ENCODE measurements around the gene MICU1. TPM values are rescaled to one million over a fixed set of nuclear protein-coding genes. Genes with fewer than 3 reads are reported as not detected.

The MICU1 gene
- polyA plus RNA-seq, 1 donor = 54.6 TPM

- no peaks in the 10 kb centered on the region for H3K36me3 ChIP-seq (ENCODE audit: control insufficient read depth, insufficient read depth, low read length)
- H3K4me3 ChIP-seq (ENCODE audit: low read length) = no peak overlapping the region
- peaks cover 4% of the 10 kb centered on the region for H3K9me3 ChIP-seq (ENCODE audit: control insufficient read depth, low read depth, low read length)
- DNase-seq = no peak
- H3K27me3 ChIP-seq (ENCODE audit: control insufficient read depth, insufficient read depth, low read length) = no peaks in the 10 kb centered on the region
- no peaks in the 10 kb centered on the region for H3K4me1 ChIP-seq (ENCODE audit: control insufficient read depth, insufficient read depth, low read length)
- no peak overlapping the region for H3K27ac ChIP-seq (ENCODE audit: low read length)
Observed at GRCh38 chr10:72513910-72514309, 112.0 kb downstream of the MICU1 start.

- Histone ChIP-seq H3K4me1 (ENCODE audit: control insufficient read depth, insufficient read depth, low read length) (no peaks in the 10 kb centered on the region), H3K4me3 (ENCODE audit: low read length) (no peak overlapping the region), H3K36me3 (ENCODE audit: control insufficient read depth, insufficient read depth, low read length) (no peaks in the 10 kb centered on the region), H3K27me3 (ENCODE audit: control insufficient read depth, insufficient read depth, low read length) (no peaks in the 10 kb centered on the region), H3K9me3 (ENCODE audit: control insufficient read depth, low read depth, low read length) (peaks cover 4% of the 10 kb centered on the region), H3K27ac (ENCODE audit: low read length) (no peak overlapping the region)
- 100% methylated on average over 2 of the region's 5 CpGs for WGBS (ENCODE audit: insufficient coverage, low lambda C conversion rate)
- no peak for DNase-seq
Observed at GRCh38 chr10:72511459-72511858, 114.4 kb downstream of the MICU1 start.

DNA sequence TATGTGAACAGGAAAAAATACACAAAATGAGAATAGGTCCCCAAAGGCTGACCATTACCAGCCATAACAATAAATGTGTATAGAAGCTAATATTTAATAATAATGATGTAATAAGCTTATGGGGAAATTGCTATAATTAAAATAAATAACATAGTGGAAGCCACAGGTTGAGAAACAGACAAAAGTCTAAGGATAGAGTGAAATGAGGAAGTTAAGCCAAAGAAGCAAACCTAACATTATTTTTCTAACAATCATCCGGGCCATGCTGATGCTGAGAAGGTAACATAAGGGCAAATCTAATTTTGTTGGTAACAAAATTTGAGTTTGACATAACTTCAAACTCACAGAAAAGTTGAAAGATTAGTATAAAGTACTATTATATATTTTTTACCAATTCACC, 115.9 kb downstream of the MICU1 start:
- Histone ChIP-seq H3K4me3 (ENCODE audit: low read length) (no peak overlapping the region), H3K9me3 (ENCODE audit: control insufficient read depth, low read depth, low read length) (no peaks in the 10 kb centered on the region), H3K4me1 (ENCODE audit: control insufficient read depth, insufficient read depth, low read length) (no peaks in the 10 kb centered on the region), H3K27me3 (ENCODE audit: control insufficient read depth, insufficient read depth, low read length) (no peaks in the 10 kb centered on the region), H3K27ac (ENCODE audit: low read length) (no peak overlapping the region), H3K36me3 (ENCODE audit: control insufficient read depth, insufficient read depth, low read length) (peaks cover 4% of the 10 kb centered on the region)
- DNase-seq = no peak
- no CpG with 5 or more reads among the region's 1 CpG for WGBS (ENCODE audit: insufficient coverage, low lambda C conversion rate)

GRCh38 chr10:72509206-72509799, 116.6 kb downstream of the MICU1 start:
- Histone ChIP-seq H3K36me3 (ENCODE audit: control insufficient read depth, insufficient read depth, low read length) (peaks cover 4% of the 10 kb centered on the region), H3K9me3 (ENCODE audit: control insufficient read depth, low read depth, low read length) (peaks cover 3% of the 10 kb centered on the region), H3K4me1 (ENCODE audit: control insufficient read depth, insufficient read depth, low read length) (no peaks in the 10 kb centered on the region), H3K27me3 (ENCODE audit: control insufficient read depth, insufficient read depth, low read length) (no peaks in the 10 kb centered on the region), H3K4me3 (ENCODE audit: low read length) (no peak overlapping the region), H3K27ac (ENCODE audit: low read length) (no peak overlapping the region)
- WGBS (ENCODE audit: insufficient coverage, low lambda C conversion rate) = no CpG with 5 or more reads among the region's 4 CpGs
- DNase-seq = peak; percentile 23 to 52

DNA sequence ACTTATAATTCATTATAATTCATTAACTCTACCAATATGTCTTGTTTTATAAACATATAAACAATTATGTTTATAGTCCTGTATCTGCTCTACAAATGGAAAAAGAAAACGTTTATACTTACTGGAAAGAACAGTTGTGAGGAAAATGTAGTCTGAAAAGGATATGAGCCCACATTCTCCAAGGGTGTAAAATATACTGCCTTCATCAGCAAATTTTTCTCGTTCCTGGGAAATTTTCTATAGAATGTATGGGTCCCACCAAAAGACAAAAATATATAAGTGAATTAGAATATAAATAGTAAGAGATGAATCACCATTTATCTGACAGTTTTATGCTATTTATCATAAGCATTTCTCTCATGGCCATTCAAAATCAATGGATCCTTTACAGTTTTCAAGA, 117.8 kb downstream of the MICU1 start:
- peaks cover 3% of the 10 kb centered on the region for H3K9me3 ChIP-seq (ENCODE audit: control insufficient read depth, low read depth, low read length)
- no peak overlapping the region for H3K4me3 ChIP-seq (ENCODE audit: low read length)
- no peak for DNase-seq
- H3K4me1 ChIP-seq (ENCODE audit: control insufficient read depth, insufficient read depth, low read length) = no peaks in the 10 kb centered on the region
- H3K27ac ChIP-seq (ENCODE audit: low read length) = no peak overlapping the region
- no CpG with 5 or more reads among the region's 2 CpGs for WGBS (ENCODE audit: insufficient coverage, low lambda C conversion rate)
- no peaks in the 10 kb centered on the region for H3K27me3 ChIP-seq (ENCODE audit: control insufficient read depth, insufficient read depth, low read length)
- H3K36me3 ChIP-seq (ENCODE audit: control insufficient read depth, insufficient read depth, low read length) = peaks cover 4% of the 10 kb centered on the region

GRCh38 chr10:72506474-72506873, 119.4 kb downstream of the MICU1 start:
- DNase-seq = no peak
- Histone ChIP-seq H3K27ac (ENCODE audit: low read length) (no peak overlapping the region), H3K4me1 (ENCODE audit: control insufficient read depth, insufficient read depth, low read length) (no peaks in the 10 kb centered on the region), H3K9me3 (ENCODE audit: control insufficient read depth, low read depth, low read length) (peaks cover 3% of the 10 kb centered on the region), H3K4me3 (ENCODE audit: low read length) (no peak overlapping the region), H3K27me3 (ENCODE audit: control insufficient read depth, insufficient read depth, low read length) (no peaks in the 10 kb centered on the region), H3K36me3 (ENCODE audit: control insufficient read depth, insufficient read depth, low read length) (peaks cover 4% of the 10 kb centered on the region)

GRCh38 chr10:72505435-72505834, 120.4 kb downstream of the MICU1 start:
- no peak overlapping the region for H3K27ac ChIP-seq (ENCODE audit: low read length)
- no peak for DNase-seq
- no peaks in the 10 kb centered on the region for H3K27me3 ChIP-seq (ENCODE audit: control insufficient read depth, insufficient read depth, low read length)
- peaks cover 4% of the 10 kb centered on the region for H3K36me3 ChIP-seq (ENCODE audit: control insufficient read depth, insufficient read depth, low read length)
- H3K9me3 ChIP-seq (ENCODE audit: control insufficient read depth, low read depth, low read length) = peaks cover 3% of the 10 kb centered on the region
- WGBS (ENCODE audit: insufficient coverage, low lambda C conversion rate) = 100% methylated on average over 1 of the region's 6 CpGs
- H3K4me1 ChIP-seq (ENCODE audit: control insufficient read depth, insufficient read depth, low read length) = no peaks in the 10 kb centered on the region
- no peak overlapping the region for H3K4me3 ChIP-seq (ENCODE audit: low read length)

DNA sequence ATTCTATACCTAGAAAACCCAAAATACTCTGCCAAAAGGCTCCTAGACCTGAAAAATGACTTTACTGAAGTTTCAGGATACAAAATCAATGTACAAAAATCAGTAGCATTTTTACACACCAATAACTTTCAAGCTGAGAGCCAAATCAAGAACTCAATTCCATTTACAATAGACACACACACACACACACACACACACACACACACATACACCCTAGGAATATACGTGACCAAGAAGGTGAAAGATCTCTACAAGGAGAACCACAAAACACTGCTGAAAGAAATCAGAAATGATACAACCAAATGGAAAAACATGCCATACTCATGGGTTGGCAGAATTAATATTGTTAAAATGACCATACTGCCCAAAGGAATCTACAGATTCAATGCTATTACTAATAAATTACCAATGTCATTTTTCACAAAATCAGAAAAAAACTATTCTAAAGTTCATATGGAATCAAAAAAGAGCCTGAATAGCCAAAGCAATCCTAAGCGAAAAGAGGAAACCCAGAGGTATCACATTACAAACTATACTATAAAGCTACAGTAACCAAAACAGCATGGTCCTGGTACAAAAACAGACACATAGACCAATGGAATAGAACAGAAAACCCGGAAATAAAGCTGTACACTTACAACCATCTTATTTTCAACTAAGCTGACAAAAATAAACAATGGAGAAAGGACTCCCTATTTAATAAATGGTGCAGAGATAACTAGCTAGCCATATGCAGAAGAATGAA, 122.0 kb downstream of the MICU1 start:
- no peak for DNase-seq
- H3K9me3 ChIP-seq (ENCODE audit: control insufficient read depth, low read depth, low read length) = peaks cover 3% of the 10 kb centered on the region
- H3K27me3 ChIP-seq (ENCODE audit: control insufficient read depth, insufficient read depth, low read length) = no peaks in the 10 kb centered on the region
- 100% methylated on average over 1 of the region's 3 CpGs for WGBS (ENCODE audit: insufficient coverage, low lambda C conversion rate)
- H3K36me3 ChIP-seq (ENCODE audit: control insufficient read depth, insufficient read depth, low read length) = peaks cover 4% of the 10 kb centered on the region
- no peak overlapping the region for H3K27ac ChIP-seq (ENCODE audit: low read length)
- no peak overlapping the region for H3K4me3 ChIP-seq (ENCODE audit: low read length)
- no peaks in the 10 kb centered on the region for H3K4me1 ChIP-seq (ENCODE audit: control insufficient read depth, insufficient read depth, low read length)

DNA sequence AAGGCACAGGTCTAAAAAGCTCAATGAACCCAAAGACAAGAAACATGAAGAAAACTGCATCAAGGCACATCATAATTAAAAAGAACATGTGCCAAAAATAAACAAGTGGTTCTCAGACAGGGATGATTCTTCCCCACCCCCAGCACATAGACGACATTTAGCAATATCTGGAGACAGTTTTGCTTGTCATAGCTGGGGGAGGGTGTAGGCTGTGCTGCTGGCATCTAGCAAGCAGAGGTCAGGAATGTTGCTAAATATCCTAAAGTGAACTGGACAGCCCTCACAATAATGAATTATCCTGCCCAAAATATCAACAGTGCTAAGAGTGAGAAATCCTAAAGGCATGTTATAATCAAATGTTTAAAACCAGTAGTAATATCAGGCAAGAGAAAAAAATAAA, 122.6 kb downstream of the MICU1 start:
- DNase-seq = no peak
- no peak overlapping the region for H3K27ac ChIP-seq (ENCODE audit: low read length)
- peaks cover 4% of the 10 kb centered on the region for H3K36me3 ChIP-seq (ENCODE audit: control insufficient read depth, insufficient read depth, low read length)
- H3K4me1 ChIP-seq (ENCODE audit: control insufficient read depth, insufficient read depth, low read length) = no peaks in the 10 kb centered on the region
- H3K9me3 ChIP-seq (ENCODE audit: control insufficient read depth, low read depth, low read length) = peaks cover 3% of the 10 kb centered on the region
- H3K4me3 ChIP-seq (ENCODE audit: low read length) = no peak overlapping the region
- no peaks in the 10 kb centered on the region for H3K27me3 ChIP-seq (ENCODE audit: control insufficient read depth, insufficient read depth, low read length)
- no CpG with 5 or more reads among the region's 1 CpG for WGBS (ENCODE audit: insufficient coverage, low lambda C conversion rate)

GRCh38 chr10:72502581-72502980, 123.3 kb downstream of the MICU1 start:
- H3K27ac ChIP-seq (ENCODE audit: low read length) = no peak overlapping the region
- peaks cover 3% of the 10 kb centered on the region for H3K9me3 ChIP-seq (ENCODE audit: control insufficient read depth, low read depth, low read length)
- no peaks in the 10 kb centered on the region for H3K4me1 ChIP-seq (ENCODE audit: control insufficient read depth, insufficient read depth, low read length)
- no CpG with 5 or more reads among the region's 3 CpGs for WGBS (ENCODE audit: insufficient coverage, low lambda C conversion rate)
- H3K4me3 ChIP-seq (ENCODE audit: low read length) = no peak overlapping the region
- H3K36me3 ChIP-seq (ENCODE audit: control insufficient read depth, insufficient read depth, low read length) = peaks cover 4% of the 10 kb centered on the region
- DNase-seq = no peak
- no peaks in the 10 kb centered on the region for H3K27me3 ChIP-seq (ENCODE audit: control insufficient read depth, insufficient read depth, low read length)

- Histone ChIP-seq H3K27ac (ENCODE audit: low read length) (no peak overlapping the region), H3K27me3 (ENCODE audit: control insufficient read depth, insufficient read depth, low read length) (no peaks in the 10 kb centered on the region), H3K4me3 (ENCODE audit: low read length) (no peak overlapping the region), H3K4me1 (ENCODE audit: control insufficient read depth, insufficient read depth, low read length) (no peaks in the 10 kb centered on the region), H3K36me3 (ENCODE audit: control insufficient read depth, insufficient read depth, low read length) (peaks cover 3% of the 10 kb centered on the region), H3K9me3 (ENCODE audit: control insufficient read depth, low read depth, low read length) (peaks cover 3% of the 10 kb centered on the region)
- no peak for DNase-seq
- 100% methylated on average over 1 of the region's 1 CpG for WGBS (ENCODE audit: insufficient coverage, low lambda C conversion rate)
Observed at GRCh38 chr10:72499701-72500100, 126.2 kb downstream of the MICU1 start.

Measured in large intestine (tissue), 3 donors.